Transverse colon (tissue), 4 donors: Measurements from ENCODE around the gene SPDYE18.
"Not testable (repeated sequence)": the region's sequence is repeated elsewhere in the genome, so short reads cannot be mapped to it uniquely, and the experiment has no call there.

Experiments
- CTCF ChIP-seq, 5 experiments: fragments of 200-600 bp in 3 of 5; fragments of 450-650 bp in 2 of 5; sonication (generic) in 3 of 5; IDR thresholded peaks; 1 replicate in 2 of 5; 2 replicates in 3 of 5; pipeline ENCODE4 v1.5.1; 2016 to 2017; ENCODE audit warnings: antibody characterized with exemption in 5 of 5, inconsistent platforms in 3 of 5, mild to moderate bottlenecking in 2 of 5, moderate library complexity in 1 of 5
- EP300 ChIP-seq: sonication (generic); formaldehyde crosslinking; IDR thresholded peaks from one replicate; pipeline ENCODE4 v1.6.1; 2017; ENCODE audit warnings: antibody characterized with exemption, low read depth
- POLR2A ChIP-seq: fragments of 450-650 bp; IDR thresholded peaks from one replicate; pipeline ENCODE4 v1.6.1; 2016; ENCODE audit warnings: antibody characterized with exemption, mild to moderate bottlenecking, moderate library complexity
- POLR2AphosphoS5 ChIP-seq, 3 donors: sonication (generic); formaldehyde crosslinking; IDR thresholded peaks; one replicate each; pipeline ENCODE4 v1.6.1; 2016; ENCODE audit warnings: antibody characterized with exemption in 3 of 3

GRCh38 chr7:77107659-77108058 lies 45.3 kb upstream of the SPDYE18 start:
- TF ChIP-seq CTCF (IDR thresholded peaks at IDR 0.05); POLR2A; POLR2AphosphoS5 (IDR thresholded peaks at IDR 0.05); EP300: not testable (repeated sequence)
